Medulla oblongata (tissue), 1 donor: ENCODE measurements around the gene POLR2A.
"Not testable (repeated sequence)": the region's sequence is repeated elsewhere in the genome, so short reads cannot be mapped to it uniquely, and the experiment has no call there.

Source experiments
- DNase-seq: peaks from one replicate; pipeline ENCODE4 v3.0.0-alpha.2; 2015; ENCODE audit errors: extremely low spot score

Gene POLR2A

GRCh38 chr17:7460850-7461660 lies 23.1 kb upstream of the POLR2A start:
- DNase-seq = no peak

DNA sequence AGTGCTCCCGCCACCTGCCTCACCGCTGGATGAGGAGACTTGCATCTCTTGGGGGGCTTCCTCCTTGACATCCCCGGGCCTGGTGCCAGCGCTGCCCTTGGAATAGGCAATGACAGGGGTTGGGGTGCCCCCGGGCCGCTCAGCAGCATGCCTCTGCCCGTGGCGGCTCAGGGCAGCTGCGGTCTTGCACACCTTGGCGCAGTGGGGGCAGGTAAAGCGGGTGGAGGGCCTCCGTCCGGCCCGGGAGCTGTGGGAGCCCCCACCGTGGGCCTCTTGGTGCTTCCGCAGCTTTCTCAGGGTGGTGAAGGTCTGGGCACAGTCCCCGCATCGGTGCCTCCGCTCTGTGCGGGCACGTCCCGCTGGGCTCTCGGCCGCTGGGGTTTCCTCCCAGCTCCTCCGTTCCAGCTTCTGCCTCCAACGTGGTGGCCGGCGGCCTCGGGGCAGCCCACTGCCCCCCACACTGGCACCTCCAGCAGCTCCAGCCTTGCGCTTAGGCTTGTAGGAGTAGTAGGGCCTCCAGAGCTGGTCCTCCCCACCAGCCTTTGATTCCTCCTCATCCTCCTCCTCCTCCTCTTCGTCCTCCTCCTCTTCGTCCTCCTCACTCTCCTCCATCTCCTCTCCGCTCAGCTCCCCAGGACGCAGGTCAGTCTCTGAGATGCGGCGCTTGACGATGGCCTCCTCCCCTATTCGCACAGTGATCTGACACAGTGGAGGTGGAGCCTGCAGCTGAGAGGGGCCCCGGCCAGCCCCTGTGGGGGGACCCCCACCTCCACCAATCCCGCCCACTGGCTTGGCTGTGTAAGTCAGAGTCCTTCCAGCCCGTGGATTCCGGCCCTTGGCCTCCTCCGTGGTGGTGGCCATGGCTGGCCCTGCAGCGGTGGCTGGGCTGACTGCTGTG lies 21.4 kb upstream of the POLR2A start:
- no peak for DNase-seq

- DNase-seq = no peak
These were observed 20.8 kb upstream of the POLR2A start for GRCh38 chr17:7463372-7463846.

- DNase-seq = no peak
These were observed 20.1 kb upstream of the POLR2A start for GRCh38 chr17:7464081-7464480.

DNA sequence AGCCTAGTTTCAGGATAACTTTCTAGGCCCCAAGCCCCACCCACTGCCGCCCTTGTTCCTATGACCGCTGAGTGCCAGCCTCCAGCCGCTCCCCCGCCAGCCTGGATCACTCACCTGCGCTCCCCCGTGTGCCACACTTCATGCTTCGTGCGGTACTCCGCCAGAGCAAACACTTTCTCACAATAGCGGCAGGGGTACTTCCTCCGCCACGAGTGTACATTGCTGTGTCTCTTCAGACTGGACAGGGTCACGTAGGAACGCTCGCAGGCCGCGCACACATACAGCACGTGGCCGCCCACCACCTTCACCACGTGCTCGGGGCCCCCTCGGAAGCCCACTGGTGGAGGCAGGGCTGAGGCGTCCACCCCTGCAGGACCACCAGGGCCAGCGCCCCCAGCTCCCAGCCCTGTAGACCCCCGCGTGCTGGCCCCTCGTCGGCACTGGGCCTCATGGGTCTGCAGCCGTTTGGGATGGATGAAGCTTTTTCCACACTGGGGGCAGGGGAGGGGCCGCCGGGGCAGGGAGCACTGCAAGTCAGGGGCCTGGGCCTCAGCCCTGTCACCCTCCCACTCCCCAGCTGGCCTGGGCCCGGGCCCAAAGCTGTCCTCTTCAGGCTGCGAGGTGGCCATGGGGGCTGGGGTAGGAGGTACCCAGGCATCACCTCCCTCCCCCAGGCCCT lies 18.4 kb upstream of the POLR2A start:
- DNase-seq = no peak

DNA sequence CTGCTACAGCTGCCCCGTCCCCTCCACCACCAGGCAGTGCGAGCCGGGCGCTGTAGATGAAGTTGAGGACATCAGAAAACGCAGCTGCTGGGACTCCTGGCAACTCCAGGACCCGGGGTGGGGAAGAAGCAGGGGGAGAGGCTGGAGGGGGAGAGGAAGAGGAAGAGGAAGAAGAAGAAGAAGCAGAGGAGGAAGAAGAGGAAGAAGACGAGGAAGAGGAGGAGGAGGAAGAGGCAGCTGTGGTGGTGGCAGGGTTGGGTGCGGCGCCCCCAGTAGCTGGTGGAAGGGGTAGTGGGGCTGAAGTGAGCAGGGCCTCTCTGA lies 17.9 kb upstream of the POLR2A start:
- no peak for DNase-seq

DNA sequence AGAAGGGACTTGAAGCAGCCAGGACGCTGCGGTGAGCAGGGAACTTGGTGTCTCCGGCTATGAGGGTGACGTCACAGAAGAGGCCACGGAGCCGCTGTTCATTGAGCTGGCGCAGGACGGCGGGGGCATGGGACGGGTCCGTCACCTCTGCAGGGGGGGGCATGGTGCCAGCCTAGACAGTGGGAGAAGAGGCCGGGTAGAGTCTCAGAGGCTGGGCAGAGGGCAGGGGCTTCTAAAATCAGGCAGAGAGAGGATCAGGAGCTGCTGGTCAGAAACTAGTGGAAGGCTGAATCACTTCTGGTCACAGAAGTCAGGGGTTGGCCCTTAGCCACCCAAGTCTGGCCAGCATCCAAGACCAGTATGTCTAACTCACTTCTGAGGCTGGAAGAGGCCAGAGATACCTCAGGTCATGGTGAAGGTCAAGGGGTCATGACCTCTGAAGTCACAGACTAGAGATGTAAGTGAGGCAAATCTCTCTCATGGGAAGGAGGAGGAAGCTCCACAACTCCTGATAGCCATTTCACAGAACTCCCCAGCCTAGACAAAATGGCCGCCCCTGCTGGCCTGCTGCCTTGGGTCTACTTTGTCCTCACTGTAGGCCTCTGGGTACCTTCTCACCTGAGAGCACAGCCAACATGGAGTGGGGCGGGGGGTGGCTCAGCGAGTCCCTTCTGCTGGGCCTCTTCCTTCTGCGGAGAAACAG lies 17.4 kb upstream of the POLR2A start:
- no peak for DNase-seq

DNA sequence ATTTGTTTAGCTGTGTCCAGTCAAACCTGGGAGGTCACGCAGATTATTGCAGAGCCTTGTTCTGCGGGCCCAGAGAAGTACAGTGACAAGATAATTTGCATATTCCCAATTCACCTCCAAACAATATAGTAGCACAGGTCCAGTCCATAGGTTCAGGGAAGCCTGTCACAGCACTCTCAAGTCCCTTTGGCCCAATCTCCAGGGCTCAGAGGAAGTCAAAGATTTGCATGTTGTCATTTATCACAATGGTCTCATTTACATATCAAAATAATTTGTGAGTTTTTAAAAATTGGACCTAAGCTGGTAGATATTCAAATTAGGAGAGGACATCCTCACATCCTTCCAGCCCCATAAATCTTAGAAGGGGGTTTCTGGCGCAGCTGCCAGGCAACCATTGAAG lies 16.7 kb upstream of the POLR2A start:
- no peak for DNase-seq

DNA sequence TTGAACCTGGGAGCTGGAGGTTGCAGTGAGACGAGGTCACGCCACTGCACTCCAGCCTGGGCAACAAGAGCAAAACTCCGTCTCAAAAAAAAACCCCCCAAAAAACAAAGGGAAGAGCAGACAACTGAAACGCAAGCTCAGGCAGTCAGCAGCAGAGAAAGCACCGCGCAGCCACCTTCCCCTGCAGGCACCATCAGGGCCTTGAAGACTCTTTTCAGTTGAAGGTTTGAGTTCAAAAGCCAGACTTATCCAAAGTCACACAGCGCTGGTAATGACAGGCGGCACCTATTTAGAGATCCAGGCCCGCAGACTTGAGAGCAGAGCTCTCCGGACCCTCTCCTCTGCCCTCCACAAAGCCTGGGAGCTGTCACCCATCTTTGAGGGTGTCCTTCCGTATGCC lies 15.9 kb upstream of the POLR2A start:
- DNase-seq = no peak

DNA sequence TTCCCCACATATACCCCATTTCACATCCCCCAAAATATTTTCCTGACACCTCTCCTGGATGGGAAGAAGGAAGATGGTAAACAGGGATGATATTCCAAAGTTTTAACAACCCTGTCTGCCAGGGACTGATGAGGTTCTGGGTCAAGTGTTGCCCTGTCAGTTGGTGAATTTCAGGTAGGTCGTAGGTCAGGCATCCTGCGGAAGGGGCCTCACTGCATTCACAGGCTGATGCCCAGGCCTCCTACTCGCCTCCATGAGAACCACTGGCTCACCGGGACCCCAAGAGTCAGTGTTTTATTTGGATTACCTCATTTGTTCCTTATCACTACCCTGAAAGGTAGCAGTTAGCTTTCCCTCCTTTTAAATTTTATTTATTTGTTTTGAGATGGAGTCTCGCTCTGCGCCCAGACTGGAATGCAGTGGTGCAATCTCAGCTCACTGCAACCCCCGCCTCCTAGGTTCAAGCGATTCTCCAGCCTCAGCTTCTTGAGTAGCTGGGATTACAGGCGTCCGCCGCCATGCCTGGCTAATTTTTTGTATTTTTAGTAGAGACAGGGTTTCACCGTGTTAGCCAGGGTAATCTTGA lies 15.3 kb upstream of the POLR2A start:
- no peak for DNase-seq

- DNase-seq = not testable (repeated sequence)
These were observed 14.3 kb upstream of the POLR2A start for GRCh38 chr17:7469843-7470242.

DNA sequence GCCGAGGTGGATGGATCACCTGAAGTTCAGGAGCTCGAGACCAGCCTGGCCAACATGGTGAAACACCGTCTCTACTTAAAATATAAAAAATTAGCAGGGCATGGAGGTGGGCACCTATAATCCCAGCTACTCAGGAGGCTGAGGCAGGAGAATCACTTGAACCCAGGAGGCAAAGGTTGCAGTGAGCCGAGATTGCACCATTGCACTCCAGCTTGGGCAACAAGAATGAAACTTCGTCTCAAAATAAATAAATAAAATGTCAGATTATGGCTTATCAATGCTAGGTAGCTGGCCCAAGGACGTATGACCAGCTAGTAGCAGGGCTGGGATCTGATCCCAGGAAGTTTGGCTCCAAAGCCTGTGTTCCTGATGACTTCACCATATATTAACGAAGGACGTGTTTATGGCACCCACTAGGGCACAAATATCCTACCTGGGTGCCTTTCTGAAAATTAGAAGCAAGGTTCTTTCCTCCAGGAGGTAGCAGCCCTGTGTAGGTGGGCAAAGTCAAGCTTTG lies 13.7 kb upstream of the POLR2A start:
- not testable (repeated sequence) for DNase-seq

GRCh38 chr17:7471729-7472128 lies 12.4 kb upstream of the POLR2A start:
- no peak for DNase-seq

DNA sequence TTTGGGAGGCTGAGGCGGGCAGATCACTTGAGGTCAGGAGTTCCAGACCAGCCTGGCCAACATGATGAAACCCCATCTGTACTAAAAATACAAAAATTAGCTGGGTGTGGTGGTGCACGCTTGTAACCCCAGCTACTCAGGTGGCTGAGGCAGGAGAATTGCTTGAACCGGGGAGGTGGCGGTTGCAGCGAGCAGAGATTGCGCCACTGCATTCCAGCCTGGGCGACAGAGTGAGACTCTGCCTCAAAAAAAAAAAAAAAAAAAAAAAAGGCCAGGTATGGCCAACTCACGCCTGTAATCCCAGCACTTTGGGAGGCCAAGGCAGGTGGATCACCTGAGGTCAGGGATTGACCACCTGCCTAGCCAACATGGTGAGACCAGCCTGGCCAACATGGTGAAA lies 9.4 kb upstream of the POLR2A start:
- not testable (repeated sequence) for DNase-seq

DNA sequence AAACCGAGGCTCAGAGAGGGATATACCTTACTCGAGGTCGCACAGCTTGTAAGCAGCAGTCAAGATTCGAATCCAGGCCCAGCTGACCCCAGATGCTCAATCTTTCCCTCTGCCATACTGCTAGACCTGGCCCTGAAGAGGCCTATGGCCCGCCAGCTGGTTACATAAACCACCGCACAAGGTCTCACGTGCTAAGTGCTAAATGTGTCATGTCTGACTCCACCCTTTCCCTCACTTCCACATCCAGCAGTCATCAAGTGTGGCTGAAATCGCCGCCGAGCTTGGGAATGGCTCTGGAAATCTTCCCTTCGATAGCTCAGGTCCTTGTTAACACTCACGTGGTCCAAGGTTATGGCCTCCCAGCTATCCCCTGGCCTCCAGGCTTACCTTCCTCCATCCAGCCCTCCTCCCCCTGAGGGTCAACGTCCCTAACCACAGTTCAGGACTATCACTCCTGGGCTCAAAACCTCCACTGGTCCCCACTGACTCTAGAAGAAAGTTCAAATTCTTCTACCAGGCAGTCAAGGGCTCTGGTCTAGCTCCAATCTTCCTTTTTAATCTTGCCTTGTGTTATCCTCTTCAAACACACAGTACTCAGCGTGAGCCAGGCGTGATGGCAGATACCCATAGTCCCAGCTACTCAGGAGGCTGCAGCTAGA lies 8.3 kb upstream of the POLR2A start:
- DNase-seq = no peak

DNA sequence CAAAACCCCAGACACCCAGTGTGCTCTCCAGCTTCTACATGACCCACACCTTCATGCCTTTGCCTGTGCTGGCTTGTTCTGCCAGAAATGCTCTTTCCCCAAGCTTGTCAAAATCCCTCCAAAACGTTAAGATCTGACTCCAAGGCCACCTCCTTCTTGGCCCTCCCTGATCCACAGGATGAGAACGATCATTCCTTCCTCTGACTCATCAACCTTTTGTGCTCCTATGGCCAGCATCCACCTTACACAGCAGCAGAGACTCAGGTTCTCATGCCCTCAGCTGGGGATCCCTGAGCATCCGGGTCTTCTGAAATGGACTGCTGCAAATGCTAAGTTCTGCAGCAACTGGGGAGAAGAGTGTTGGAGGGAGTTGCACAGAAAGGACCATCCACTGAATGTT lies 7.7 kb upstream of the POLR2A start:
- DNase-seq = no peak

GRCh38 chr17:7476951-7477350 lies 7.2 kb upstream of the POLR2A start:
- no peak for DNase-seq

GRCh38 chr17:7477392-7478275 lies 6.5 kb upstream of the POLR2A start:
- DNase-seq = peak; percentile 71
